ENCODE data around the gene TBC1D2. TPM values are rescaled to one million over a fixed set of nuclear protein-coding genes. Genes with fewer than 3 reads are reported as not detected.

TBC1D2 gene, protein sequence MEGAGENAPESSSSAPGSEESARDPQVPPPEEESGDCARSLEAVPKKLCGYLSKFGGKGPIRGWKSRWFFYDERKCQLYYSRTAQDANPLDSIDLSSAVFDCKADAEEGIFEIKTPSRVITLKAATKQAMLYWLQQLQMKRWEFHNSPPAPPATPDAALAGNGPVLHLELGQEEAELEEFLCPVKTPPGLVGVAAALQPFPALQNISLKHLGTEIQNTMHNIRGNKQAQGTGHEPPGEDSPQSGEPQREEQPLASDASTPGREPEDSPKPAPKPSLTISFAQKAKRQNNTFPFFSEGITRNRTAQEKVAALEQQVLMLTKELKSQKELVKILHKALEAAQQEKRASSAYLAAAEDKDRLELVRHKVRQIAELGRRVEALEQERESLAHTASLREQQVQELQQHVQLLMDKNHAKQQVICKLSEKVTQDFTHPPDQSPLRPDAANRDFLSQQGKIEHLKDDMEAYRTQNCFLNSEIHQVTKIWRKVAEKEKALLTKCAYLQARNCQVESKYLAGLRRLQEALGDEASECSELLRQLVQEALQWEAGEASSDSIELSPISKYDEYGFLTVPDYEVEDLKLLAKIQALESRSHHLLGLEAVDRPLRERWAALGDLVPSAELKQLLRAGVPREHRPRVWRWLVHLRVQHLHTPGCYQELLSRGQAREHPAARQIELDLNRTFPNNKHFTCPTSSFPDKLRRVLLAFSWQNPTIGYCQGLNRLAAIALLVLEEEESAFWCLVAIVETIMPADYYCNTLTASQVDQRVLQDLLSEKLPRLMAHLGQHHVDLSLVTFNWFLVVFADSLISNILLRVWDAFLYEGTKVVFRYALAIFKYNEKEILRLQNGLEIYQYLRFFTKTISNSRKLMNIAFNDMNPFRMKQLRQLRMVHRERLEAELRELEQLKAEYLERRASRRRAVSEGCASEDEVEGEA
- total RNA-seq (2021) (10.6 to 11.4 TPM (median 11.1 TPM) in 3 replicates), Bru-seq, nascent RNA (percentile 62 among the genes with signal in this experiment)
- long read RNA-seq, experiment 1, transcript TBC1D2-205 (13 exons, 3,349 nt), result major isoform, 25 of 48 reads
- long read RNA-seq, experiment 1, partial matches to known transcripts, result 7 of 48 reads
- long read RNA-seq, experiment 1, other reads (novel, unspliced or antisense), result 12 of 48 reads
- long read RNA-seq, experiment 2, transcript TBC1D2-205 (13 exons, 3,349 nt), result major isoform, 6 of 14 reads
- long read RNA-seq, experiment 2, partial matches to known transcripts, result 5 of 14 reads
- long read RNA-seq, experiment 2, other reads (novel, unspliced or antisense), result 2 of 14 reads
- long read RNA-seq, experiment 3, partial matches to known transcripts, result 1 of 2 reads
- long read RNA-seq, experiment 3, other reads (novel, unspliced or antisense), result 1 of 2 reads

DNA sequence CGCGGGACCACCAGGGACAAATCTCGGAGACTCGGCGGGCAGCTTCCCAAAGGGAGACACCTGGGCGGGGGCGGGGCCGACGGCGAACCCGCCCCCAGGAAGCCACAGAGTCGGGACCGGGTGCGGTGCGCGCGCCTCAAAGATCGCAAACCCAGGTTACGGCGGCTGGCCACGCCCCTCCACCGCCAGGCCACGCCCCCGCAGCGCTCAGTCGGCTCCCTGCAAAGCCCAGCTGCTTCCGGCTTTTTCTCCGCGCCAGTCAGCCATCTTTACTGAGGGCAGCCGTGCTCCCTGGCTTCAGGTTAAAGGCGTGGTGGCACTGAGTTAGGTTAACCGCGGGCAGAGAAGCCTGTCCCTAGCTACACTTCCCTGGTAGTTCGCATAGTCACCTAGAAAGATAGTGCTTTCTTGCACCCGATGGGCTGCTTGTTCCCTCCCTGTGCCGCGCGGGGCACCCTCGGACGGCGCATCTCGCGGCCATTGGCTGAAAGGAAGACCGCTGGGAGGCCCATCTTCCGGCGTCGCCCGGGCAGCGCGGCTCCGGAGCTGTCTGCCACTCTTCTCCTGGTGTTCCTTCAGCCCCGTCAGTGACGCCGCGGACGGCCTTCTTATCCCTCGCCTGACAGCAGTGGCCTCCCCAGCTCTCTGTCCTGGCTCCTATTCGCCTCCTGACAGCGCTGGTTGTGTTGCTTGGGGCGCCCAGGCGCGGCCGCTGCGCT is at the start of gene TBC1D2:
Gene TBC1D2, minus strand, starts transcription at position 72 of the 719 bp plus-strand sequence. CDS start 108 bp downstream, outside the sequence.
- H3K4me1 Mint-ChIP-seq, result peaks cover 42% of the 10 kb centered on the region
- H3K27ac Mint-ChIP-seq, result peak within 1 kb of the TSS; percentile 95
- peaks cover 9% of the 10 kb centered on the region for H3K36me3 Mint-ChIP-seq
- H3K9me3 Mint-ChIP-seq, result no peaks in the 10 kb centered on the region
- ATAC-seq, result peak; percentile 90
- ChIA-PET POLR2A (interaction anchor here (0.6 to 1.8 kb wide), 10 partner anchors 8 to 622 kb away, joined by 3 to 5 read pairs (median 3); partner anchors contain the start of genes NANS, NCBP1 and TSTD2), CTCF (interaction anchor here (0.6 to 3.3 kb wide), 26 partner anchors 8 to 469 kb away, joined by 3 to 29 read pairs (median 4); partner anchors contain the start of genes NANS and TRIM14)
- peak; percentile 98 for DNase-seq (ENCODE audit: low spot score)
- H3K27me3 Mint-ChIP-seq (ENCODE audit: low read depth), result no peaks in the 10 kb centered on the region
- peak within 1 kb of the TSS; percentile 93 for H3K4me3 Mint-ChIP-seq
- TF ChIP-seq, protein P1, sequence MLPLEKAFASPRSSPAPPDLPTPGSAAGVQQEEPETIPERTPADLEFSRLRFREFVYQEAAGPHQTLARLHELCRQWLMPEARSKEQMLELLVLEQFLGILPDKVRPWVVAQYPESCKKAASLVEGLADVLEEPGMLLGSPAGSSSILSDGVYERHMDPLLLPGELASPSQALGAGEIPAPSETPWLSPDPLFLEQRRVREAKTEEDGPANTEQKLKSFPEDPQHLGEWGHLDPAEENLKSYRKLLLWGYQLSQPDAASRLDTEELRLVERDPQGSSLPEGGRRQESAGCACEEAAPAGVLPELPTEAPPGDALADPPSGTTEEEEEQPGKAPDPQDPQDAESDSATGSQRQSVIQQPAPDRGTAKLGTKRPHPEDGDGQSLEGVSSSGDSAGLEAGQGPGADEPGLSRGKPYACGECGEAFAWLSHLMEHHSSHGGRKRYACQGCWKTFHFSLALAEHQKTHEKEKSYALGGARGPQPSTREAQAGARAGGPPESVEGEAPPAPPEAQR (CRISPR knock-in tag; IDR thresholded peaks at IDR 0.05), result no peak
- TF ChIP-seq MXD4 (CRISPR knock-in tag; IDR thresholded peaks at IDR 0.05; ENCODE audit: borderline replicate concordance), result no peak
- TF ChIP-seq NR2C2 (CRISPR knock-in tag; IDR thresholded peaks at IDR 0.05), result no peak
- TF ChIP-seq ELF4 (CRISPR knock-in tag; IDR thresholded peaks at IDR 0.05; ENCODE audit: low read depth), result no peak
- TF ChIP-seq TEAD1 (CRISPR knock-in tag; IDR thresholded peaks at IDR 0.05), result no peak
- TF ChIP-seq, protein P2, sequence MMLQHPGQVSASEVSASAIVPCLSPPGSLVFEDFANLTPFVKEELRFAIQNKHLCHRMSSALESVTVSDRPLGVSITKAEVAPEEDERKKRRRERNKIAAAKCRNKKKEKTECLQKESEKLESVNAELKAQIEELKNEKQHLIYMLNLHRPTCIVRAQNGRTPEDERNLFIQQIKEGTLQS (CRISPR knock-in tag; conservative IDR thresholded peaks at IDR 0.05), result no peak
- no peak for TF ChIP-seq ZNF317 (CRISPR knock-in tag; IDR thresholded peaks at IDR 0.05; ENCODE audit: borderline replicate concordance, low read depth)
- TF ChIP-seq ZNF121 (CRISPR knock-in tag; IDR thresholded peaks at IDR 0.05), result no peak; the same call in 1 of the 2 replicates
- no peak for TF ChIP-seq PRRX2 (CRISPR knock-in tag; IDR thresholded peaks at IDR 0.05)
- TF ChIP-seq, protein P3, sequence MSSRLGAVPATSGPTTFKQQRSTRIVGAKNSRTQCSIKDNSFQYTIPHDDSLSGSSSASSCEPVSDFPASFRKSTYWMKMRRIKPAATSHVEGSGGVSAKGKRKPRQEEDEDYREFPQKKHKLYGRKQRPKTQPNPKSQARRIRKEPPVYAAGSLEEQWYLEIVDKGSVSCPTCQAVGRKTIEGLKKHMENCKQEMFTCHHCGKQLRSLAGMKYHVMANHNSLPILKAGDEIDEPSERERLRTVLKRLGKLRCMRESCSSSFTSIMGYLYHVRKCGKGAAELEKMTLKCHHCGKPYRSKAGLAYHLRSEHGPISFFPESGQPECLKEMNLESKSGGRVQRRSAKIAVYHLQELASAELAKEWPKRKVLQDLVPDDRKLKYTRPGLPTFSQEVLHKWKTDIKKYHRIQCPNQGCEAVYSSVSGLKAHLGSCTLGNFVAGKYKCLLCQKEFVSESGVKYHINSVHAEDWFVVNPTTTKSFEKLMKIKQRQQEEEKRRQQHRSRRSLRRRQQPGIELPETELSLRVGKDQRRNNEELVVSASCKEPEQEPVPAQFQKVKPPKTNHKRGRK (CRISPR knock-in tag; IDR thresholded peaks at IDR 0.05; ENCODE audit: borderline replicate concordance), result no peak
- no peak for TF ChIP-seq ZNF138 (CRISPR knock-in tag; conservative IDR thresholded peaks at IDR 0.05)
- no peak for TF ChIP-seq FOXK1 (CRISPR knock-in tag; IDR thresholded peaks at IDR 0.05)
- TF ChIP-seq E2F5 (CRISPR knock-in tag; IDR thresholded peaks at IDR 0.05), result peak; percentile 39; the same call in 1 of the 2 replicates
- peak; percentile 80 for TF ChIP-seq SP1 (CRISPR knock-in tag; conservative IDR thresholded peaks at IDR 0.05)
- TF ChIP-seq TP53 (CRISPR knock-in tag; IDR thresholded peaks at IDR 0.05), result no peak
- peak; percentile 26; the same call in 1 of the 2 replicates for TF ChIP-seq CREM (CRISPR knock-in tag; IDR thresholded peaks at IDR 0.05)
- TF ChIP-seq ZNF263 (CRISPR knock-in tag; IDR thresholded peaks at IDR 0.05; ENCODE audit: low read depth), result no peak
- peak; percentile 48 for TF ChIP-seq GABPB1 (CRISPR knock-in tag; IDR thresholded peaks at IDR 0.05)
- no peak for TF ChIP-seq FOXJ3 (CRISPR knock-in tag; IDR thresholded peaks at IDR 0.05; ENCODE audit: borderline replicate concordance)
- TF ChIP-seq JUN (CRISPR knock-in tag; IDR thresholded peaks at IDR 0.05), result no peak
- TF ChIP-seq RORB (CRISPR knock-in tag; IDR thresholded peaks at IDR 0.05), result no peak
- TF ChIP-seq NR1H2 (CRISPR knock-in tag; IDR thresholded peaks at IDR 0.05), result no peak
- no peak for TF ChIP-seq IRF2 (CRISPR knock-in tag; IDR thresholded peaks at IDR 0.05; ENCODE audit: borderline replicate concordance, low read depth)
- TF ChIP-seq ZMAT4 (CRISPR knock-in tag; IDR thresholded peaks at IDR 0.05), result no peak
- TF ChIP-seq, protein P4, sequence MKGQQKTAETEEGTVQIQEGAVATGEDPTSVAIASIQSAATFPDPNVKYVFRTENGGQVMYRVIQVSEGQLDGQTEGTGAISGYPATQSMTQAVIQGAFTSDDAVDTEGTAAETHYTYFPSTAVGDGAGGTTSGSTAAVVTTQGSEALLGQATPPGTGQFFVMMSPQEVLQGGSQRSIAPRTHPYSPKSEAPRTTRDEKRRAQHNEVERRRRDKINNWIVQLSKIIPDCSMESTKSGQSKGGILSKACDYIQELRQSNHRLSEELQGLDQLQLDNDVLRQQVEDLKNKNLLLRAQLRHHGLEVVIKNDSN (CRISPR knock-in tag; IDR thresholded peaks at IDR 0.05), result no peak
- no peak for TF ChIP-seq E2F4 (CRISPR knock-in tag; IDR thresholded peaks at IDR 0.05; ENCODE audit: borderline replicate concordance, low read depth)

Measured in WTC11 (cell line).